COLO668 (cell line): Measurements from ENCODE around the gene INPP5D.

Source experiments
- DNase-seq: peaks from one replicate; lab custom pipeline; 2025; ENCODE audit not compliant: unreplicated experiment; lab: John Stamatoyannopoulos, UW

Gene INPP5D

GRCh38 chr2:233204286-233204936 is 144.3 kb downstream of the INPP5D start:
- no peak for DNase-seq

- DNase-seq: no peak
These were observed 148.4 kb downstream of the INPP5D start for GRCh38 chr2:233208382-233209116.

GRCh38 chr2:233209117-233209532 is 149.0 kb downstream of the INPP5D start:
- no peak for DNase-seq

GRCh38 chr2:233209533-233210171 is 149.5 kb downstream of the INPP5D start:
- DNase-seq: no peak

- DNase-seq: no peak
These were observed 150.1 kb downstream of the INPP5D start for GRCh38 chr2:233210281-233210680.

GRCh38 chr2:233210843-233211547 is 150.9 kb downstream of the INPP5D start:
- DNase-seq: no peak

GRCh38 chr2:233211548-233211895 is 151.4 kb downstream of the INPP5D start:
- DNase-seq: no peak

GRCh38 chr2:233213011-233213410 is 152.9 kb downstream of the INPP5D start:
- DNase-seq: no peak

GRCh38 chr2:233213975-233214374 is 153.8 kb downstream of the INPP5D start:
- no peak for DNase-seq

- DNase-seq: no peak
These were observed 157.8 kb downstream of the INPP5D start for GRCh38 chr2:233217892-233218377.

GRCh38 chr2:233218836-233219235 is 158.7 kb downstream of the INPP5D start:
- DNase-seq: no peak

GRCh38 chr2:233219848-233220247 is 159.7 kb downstream of the INPP5D start:
- DNase-seq: no peak

- DNase-seq: no peak
These were observed 161.4 kb downstream of the INPP5D start for GRCh38 chr2:233221378-233222063.

GRCh38 chr2:233223059-233223894 is 163.1 kb downstream of the INPP5D start:
- no peak for DNase-seq

GRCh38 chr2:233225230-233226068 is 165.3 kb downstream of the INPP5D start:
- no peak for DNase-seq

GRCh38 chr2:233226511-233227031 is 166.4 kb downstream of the INPP5D start:
- no peak for DNase-seq

- DNase-seq: no peak
These were observed 167.3 kb downstream of the INPP5D start for GRCh38 chr2:233227346-233227978.

- DNase-seq: no peak
These were observed 168.2 kb downstream of the INPP5D start for GRCh38 chr2:233228376-233228775.
